ENCODE results near the gene PYGL.

PYGL gene

DNA sequence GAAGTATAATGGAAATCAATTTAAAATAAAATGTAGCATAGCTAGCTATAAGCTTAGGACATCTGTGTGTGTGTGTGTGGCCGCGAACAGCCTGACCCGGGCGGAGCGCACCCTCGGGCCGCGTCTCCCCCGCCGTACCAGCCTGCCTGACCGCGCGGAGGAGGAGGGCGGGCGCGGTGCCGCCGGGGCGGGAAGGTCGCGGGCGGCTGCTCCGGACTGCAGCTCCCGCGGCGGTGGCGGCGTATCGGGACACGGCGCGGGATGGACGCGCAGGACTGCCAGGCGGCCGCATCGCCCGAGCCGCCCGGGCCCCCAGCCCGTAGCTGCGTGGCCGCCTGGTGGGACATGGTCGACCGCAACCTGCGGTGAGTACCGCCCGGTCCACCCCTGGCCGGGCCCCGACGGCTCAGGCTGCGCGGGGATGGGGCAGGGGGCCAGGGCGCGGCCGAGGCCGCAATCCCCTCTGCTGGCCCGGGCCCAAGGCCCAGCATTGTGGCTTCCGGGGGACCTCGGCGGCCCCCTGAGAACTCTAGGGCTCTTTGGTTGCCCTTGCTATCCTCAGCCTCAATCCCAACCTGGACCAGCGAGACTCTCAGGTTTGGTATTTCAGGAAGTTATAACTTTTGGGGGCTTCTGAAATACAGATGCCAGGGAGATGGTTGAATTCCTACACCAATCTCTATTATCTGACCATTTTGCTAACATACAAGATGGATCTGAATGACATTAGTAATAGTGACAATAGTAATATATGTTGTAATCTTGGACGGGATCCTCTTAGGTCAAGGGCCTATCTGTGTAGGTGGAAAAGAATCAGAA lies 72.2 kb downstream of the PYGL start, which contains the start of gene ABHD12B:
TSS of gene ABHD12B (plus strand) at position 140 of the 819 bp plus-strand sequence. CDS start at position 262, 122 bp downstream.
- Histone ChIP-seq H4K20me1 (ENCODE audit: control insufficient read depth, insufficient read depth, low read depth, low read length) (no peaks in the 10 kb centered on the region), H3K4me3 (ENCODE audit: low read length) (no peak within 1 kb of the TSS), H3K4me2 (ENCODE audit: low read length) (no peak within 1 kb of the TSS), H3K79me2 (ENCODE audit: control insufficient read depth, low read length) (no peaks in the 10 kb centered on the region), H3F3A (ENCODE audit: control insufficient read depth, insufficient read depth) (no peaks in the 10 kb centered on the region), H3K4me1 (ENCODE audit: control insufficient read depth, low read length) (peaks cover 13% of the 10 kb centered on the region), H3K9me3 (ENCODE audit: control insufficient read depth, insufficient read depth, low read length) (no peaks in the 10 kb centered on the region), H3K9me2 (replicated peaks; ENCODE audit: control insufficient read depth, low read length) (no peaks in the 10 kb centered on the region), H3K36me3 (ENCODE audit: control insufficient read depth, low read length) (no peaks in the 10 kb centered on the region), H3K27ac (ENCODE audit: low read depth, low read length) (no peak within 1 kb of the TSS), H3K27me3 (ENCODE audit: control insufficient read depth, low read length) (peaks cover 35% of the 10 kb centered on the region)
- TF ChIP-seq, protein P1, sequence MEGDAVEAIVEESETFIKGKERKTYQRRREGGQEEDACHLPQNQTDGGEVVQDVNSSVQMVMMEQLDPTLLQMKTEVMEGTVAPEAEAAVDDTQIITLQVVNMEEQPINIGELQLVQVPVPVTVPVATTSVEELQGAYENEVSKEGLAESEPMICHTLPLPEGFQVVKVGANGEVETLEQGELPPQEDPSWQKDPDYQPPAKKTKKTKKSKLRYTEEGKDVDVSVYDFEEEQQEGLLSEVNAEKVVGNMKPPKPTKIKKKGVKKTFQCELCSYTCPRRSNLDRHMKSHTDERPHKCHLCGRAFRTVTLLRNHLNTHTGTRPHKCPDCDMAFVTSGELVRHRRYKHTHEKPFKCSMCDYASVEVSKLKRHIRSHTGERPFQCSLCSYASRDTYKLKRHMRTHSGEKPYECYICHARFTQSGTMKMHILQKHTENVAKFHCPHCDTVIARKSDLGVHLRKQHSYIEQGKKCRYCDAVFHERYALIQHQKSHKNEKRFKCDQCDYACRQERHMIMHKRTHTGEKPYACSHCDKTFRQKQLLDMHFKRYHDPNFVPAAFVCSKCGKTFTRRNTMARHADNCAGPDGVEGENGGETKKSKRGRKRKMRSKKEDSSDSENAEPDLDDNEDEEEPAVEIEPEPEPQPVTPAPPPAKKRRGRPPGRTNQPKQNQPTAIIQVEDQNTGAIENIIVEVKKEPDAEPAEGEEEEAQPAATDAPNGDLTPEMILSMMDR (IDR thresholded peaks at IDR 0.05; ENCODE audit: low read depth, low read length, poor library complexity, severe bottlenecking): no peak
- no peak for TF ChIP-seq EZH2phosphoT487 (IDR thresholded peaks at IDR 0.05; ENCODE audit: borderline replicate concordance, low read length)

DNA sequence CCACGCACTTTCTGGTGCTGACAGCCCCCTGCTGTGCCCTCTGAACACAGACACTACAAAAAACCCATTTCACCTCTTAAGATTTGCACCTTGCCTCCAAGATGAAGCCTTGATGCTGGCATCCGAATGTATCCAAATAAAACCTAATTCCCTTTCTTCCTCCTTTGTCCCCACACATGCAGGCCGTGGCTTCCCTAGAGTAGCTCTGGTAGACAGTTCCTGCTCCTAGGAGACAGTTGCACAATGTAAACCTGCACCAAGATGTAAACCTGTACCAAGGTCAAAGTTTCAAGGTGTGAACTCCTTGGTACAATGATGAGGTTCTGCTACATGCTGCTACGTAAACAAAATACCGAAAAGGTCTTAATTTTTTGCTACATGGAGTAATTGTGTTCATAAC lies 73.1 kb downstream of the PYGL start:
- H3K79me2 ChIP-seq (ENCODE audit: control insufficient read depth, low read length): no peaks in the 10 kb centered on the region
- H3K36me3 ChIP-seq (ENCODE audit: control insufficient read depth, low read length): no peaks in the 10 kb centered on the region
- H3K4me3 ChIP-seq (ENCODE audit: low read length): no peak overlapping the region
- H3F3A ChIP-seq (ENCODE audit: control insufficient read depth, insufficient read depth): no peaks in the 10 kb centered on the region
- H3K4me1 ChIP-seq (ENCODE audit: control insufficient read depth, low read length): peaks cover 13% of the 10 kb centered on the region
- no peaks in the 10 kb centered on the region for H3K9me2 ChIP-seq (replicated peaks; ENCODE audit: control insufficient read depth, low read length)
- H3K27ac ChIP-seq (ENCODE audit: low read depth, low read length): no peak overlapping the region
- H3K27me3 ChIP-seq (ENCODE audit: control insufficient read depth, low read length): peaks cover 26% of the 10 kb centered on the region
- no peak overlapping the region for H3K4me2 ChIP-seq (ENCODE audit: low read length)
- no peaks in the 10 kb centered on the region for H4K20me1 ChIP-seq (ENCODE audit: control insufficient read depth, insufficient read depth, low read depth, low read length)
- TF ChIP-seq, protein P1 (IDR thresholded peaks at IDR 0.05; ENCODE audit: low read depth, low read length, poor library complexity, severe bottlenecking): no peak
- TF ChIP-seq EZH2phosphoT487 (IDR thresholded peaks at IDR 0.05; ENCODE audit: borderline replicate concordance, low read length): no peak
- H3K9me3 ChIP-seq (ENCODE audit: control insufficient read depth, insufficient read depth, low read length): no peaks in the 10 kb centered on the region

DNA sequence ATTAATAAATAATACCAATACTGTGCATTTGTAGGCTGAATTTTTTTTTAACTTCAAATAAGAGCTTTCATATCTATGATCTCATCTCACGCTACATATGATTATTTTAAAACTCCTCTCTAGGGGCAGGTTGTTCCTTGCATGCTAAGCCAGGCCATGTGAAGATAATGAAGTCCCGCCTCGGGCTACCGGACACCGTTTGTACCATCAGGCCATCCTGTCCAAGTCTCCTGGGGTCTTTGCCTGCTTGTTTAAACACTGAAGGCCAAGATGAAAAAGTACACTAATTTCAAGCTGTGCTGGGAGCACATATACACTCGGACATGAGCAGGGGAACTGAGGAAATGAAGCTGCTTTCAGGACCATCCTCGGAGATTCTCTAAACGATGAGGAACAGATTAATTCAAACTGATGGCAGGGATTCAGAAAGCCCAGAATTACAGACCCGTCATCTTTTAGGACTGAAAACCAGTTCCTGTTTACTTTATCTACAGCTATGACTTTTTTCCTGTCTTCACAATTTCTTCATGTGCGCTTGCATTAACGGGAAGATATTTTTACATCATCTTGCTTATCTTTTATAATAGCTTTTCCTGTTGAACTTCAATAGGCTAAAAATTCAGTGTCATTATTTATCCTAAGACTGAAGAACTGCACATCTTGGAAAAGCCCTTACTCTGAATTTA lies 78.7 kb downstream of the PYGL start:
- H3K9me2 ChIP-seq (replicated peaks; ENCODE audit: control insufficient read depth, low read length): no peaks in the 10 kb centered on the region
- peaks cover 5% of the 10 kb centered on the region for H3K4me1 ChIP-seq (ENCODE audit: control insufficient read depth, low read length)
- TF ChIP-seq EZH2phosphoT487 (IDR thresholded peaks at IDR 0.05; ENCODE audit: borderline replicate concordance, low read length): no peak
- TF ChIP-seq, protein P1 (IDR thresholded peaks at IDR 0.05; ENCODE audit: low read depth, low read length, poor library complexity, severe bottlenecking): no peak
- no peak overlapping the region for H3K4me2 ChIP-seq (ENCODE audit: low read length)
- H3F3A ChIP-seq (ENCODE audit: control insufficient read depth, insufficient read depth): no peaks in the 10 kb centered on the region; the same call in 1 of the 2 replicates
- peaks cover 11% of the 10 kb centered on the region; the same call in 1 of the 2 replicates for H3K27me3 ChIP-seq (ENCODE audit: control insufficient read depth, low read length)
- no peaks in the 10 kb centered on the region for H3K9me3 ChIP-seq (ENCODE audit: control insufficient read depth, insufficient read depth, low read length)
- no peak overlapping the region for H3K27ac ChIP-seq (ENCODE audit: low read depth, low read length)
- no peaks in the 10 kb centered on the region for H3K36me3 ChIP-seq (ENCODE audit: control insufficient read depth, low read length)
- no peaks in the 10 kb centered on the region for H4K20me1 ChIP-seq (ENCODE audit: control insufficient read depth, insufficient read depth, low read depth, low read length)
- H3K4me3 ChIP-seq (ENCODE audit: low read length): no peak overlapping the region
- no peaks in the 10 kb centered on the region for H3K79me2 ChIP-seq (ENCODE audit: control insufficient read depth, low read length)
